HepG2 (cell line): Measurements from ENCODE around the gene RASGRF1. TPM values are rescaled to one million over a fixed set of nuclear protein-coding genes. Genes with fewer than 3 reads are reported as not detected.

Source experiments
- ARID3A ChIP-seq: IDR thresholded peaks from 2 replicates; pipeline ENCODE4 v1.6.1; 2012; ENCODE audit warnings: low read depth, low read length, improper control_type of control experiment
- ATF5 ChIP-seq: sonication (generic); formaldehyde crosslinking; IDR thresholded peaks from 2 replicates; pipeline ENCODE4 v1.4.0; 2020; ENCODE audit warnings: mild to moderate bottlenecking, low read depth, missing genetic modification reagents
- MBNL3 ChIP-seq: fragments of 250-450 bp; sonication (Bioruptor Pico); conservative IDR thresholded peaks from 2 replicates; pipeline ENCODE4 v1.8.0; 2022; ENCODE audit warnings: mild to moderate bottlenecking, inconsistent platforms
- SMAD1 ChIP-seq: sonication (generic); formaldehyde crosslinking; IDR thresholded peaks from 2 replicates; pipeline ENCODE4 v1.4.0; 2020; ENCODE audit warnings: missing genetic modification reagents, low read depth, mild to moderate bottlenecking, borderline replicate concordance
- ZFY ChIP-seq: sonication (generic); formaldehyde crosslinking; IDR thresholded peaks from 2 replicates; pipeline ENCODE4 v1.4.0; 2020; ENCODE audit warnings: missing genetic modification reagents
- ZNF766 ChIP-seq: sonication (generic); formaldehyde crosslinking; IDR thresholded peaks from 2 replicates; pipeline ENCODE4 v1.5.0; 2020; ENCODE audit warnings: missing genetic modification reagents, borderline replicate concordance
- polyA plus RNA-seq, 8 experiments: library from polyadenylated mRNA; depleted of rRNA in 3 of 8; stranded (reverse) in 7 of 8; unstranded in 1 of 8; fragments of >200 nt; fragmentation: Illumina TruSeq in 4 of 8; extraction: Trizol in 4 of 8; gene quantifications; 2 replicates each; pipeline versions ENCODE4 v1.2.1 to v1.2.3, GENCODE V29; 2011 to 2016; ENCODE audit warnings: low read depth in 4 of 8, missing spikeins in 1 of 8, mixed read lengths in 1 of 8; ENCODE audit not compliant: insufficient read depth in 1 of 8
- total RNA-seq, 5 experiments: library from RNA; depleted of rRNA; stranded (reverse); fragments of >200 nt; fragmentation: Illumina TruSeq; extraction: Trizol; gene quantifications; 2 replicates each; pipeline ENCODE4 v1.2.3, GENCODE V29; 2016; ENCODE audit warnings: low read depth in 1 of 5
- TF ChIP-seq, protein P1 (sequence below): sonication (generic); formaldehyde crosslinking; IDR thresholded peaks from 2 replicates; pipeline ENCODE4 v1.4.0; 2020; ENCODE audit warnings: missing genetic modification reagents
- TF ChIP-seq, protein P2 (sequence below): sonication (generic); formaldehyde crosslinking; IDR thresholded peaks from 2 replicates; pipeline ENCODE4 v1.4.0; 2020; ENCODE audit warnings: missing genetic modification reagents
- TF ChIP-seq, protein P3 (sequence below): sonication (generic); formaldehyde crosslinking; IDR thresholded peaks from 2 replicates; pipeline ENCODE4 v1.5.1; 2020; ENCODE audit warnings: missing genetic modification reagents, mild to moderate bottlenecking, borderline replicate concordance
- TF ChIP-seq, protein P4 (sequence below): sonication (generic); formaldehyde crosslinking; IDR thresholded peaks from one replicate; pipeline ENCODE4 v1.5.1; 2020; ENCODE audit warnings: mild to moderate bottlenecking, missing genetic modification reagents; ENCODE audit errors: not compliant biosample characterization
- TF ChIP-seq, protein P5 (sequence below): sonication (generic); formaldehyde crosslinking; IDR thresholded peaks from 2 replicates; pipeline ENCODE4 v1.8.0; 2022; ENCODE audit warnings: mild to moderate bottlenecking, missing genetic modification reagents, borderline replicate concordance

Gene RASGRF1
- total and polyA plus RNA-seq, 2 of the 13 experiments (the other 11 are each of a cell fraction or from before 2014, with no cell fraction given): 0.55 to 3.0 TPM

GRCh38 chr15:78993931-78994530, 96.5 kb downstream of the RASGRF1 start (continued):
- TF ChIP-seq ARID3A (peak; percentile 40; the same call in 1 of the 2 replicates), ZNF766 (CRISPR knock-in tag) (peak; percentile 75), ATF5 (CRISPR knock-in tag) (no peak), ZFY (CRISPR knock-in tag) (peak; percentile 90), MBNL3 (CRISPR knock-in tag) (no peak), SMAD1 (peak; percentile 24; the same call in 1 of the 2 replicates)
- TF ChIP-seq, protein P1, sequence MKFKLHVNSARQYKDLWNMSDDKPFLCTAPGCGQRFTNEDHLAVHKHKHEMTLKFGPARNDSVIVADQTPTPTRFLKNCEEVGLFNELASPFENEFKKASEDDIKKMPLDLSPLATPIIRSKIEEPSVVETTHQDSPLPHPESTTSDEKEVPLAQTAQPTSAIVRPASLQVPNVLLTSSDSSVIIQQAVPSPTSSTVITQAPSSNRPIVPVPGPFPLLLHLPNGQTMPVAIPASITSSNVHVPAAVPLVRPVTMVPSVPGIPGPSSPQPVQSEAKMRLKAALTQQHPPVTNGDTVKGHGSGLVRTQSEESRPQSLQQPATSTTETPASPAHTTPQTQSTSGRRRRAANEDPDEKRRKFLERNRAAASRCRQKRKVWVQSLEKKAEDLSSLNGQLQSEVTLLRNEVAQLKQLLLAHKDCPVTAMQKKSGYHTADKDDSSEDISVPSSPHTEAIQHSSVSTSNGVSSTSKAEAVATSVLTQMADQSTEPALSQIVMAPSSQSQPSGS: 0 out of 2 replicates have a peak, but pooled peaks have one; percentile 74
- TF ChIP-seq, protein P2, sequence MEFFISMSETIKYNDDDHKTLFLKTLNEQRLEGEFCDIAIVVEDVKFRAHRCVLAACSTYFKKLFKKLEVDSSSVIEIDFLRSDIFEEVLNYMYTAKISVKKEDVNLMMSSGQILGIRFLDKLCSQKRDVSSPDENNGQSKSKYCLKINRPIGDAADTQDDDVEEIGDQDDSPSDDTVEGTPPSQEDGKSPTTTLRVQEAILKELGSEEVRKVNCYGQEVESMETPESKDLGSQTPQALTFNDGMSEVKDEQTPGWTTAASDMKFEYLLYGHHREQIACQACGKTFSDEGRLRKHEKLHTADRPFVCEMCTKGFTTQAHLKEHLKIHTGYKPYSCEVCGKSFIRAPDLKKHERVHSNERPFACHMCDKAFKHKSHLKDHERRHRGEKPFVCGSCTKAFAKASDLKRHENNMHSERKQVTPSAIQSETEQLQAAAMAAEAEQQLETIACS (CRISPR knock-in tag): no peak
- TF ChIP-seq, protein P3, sequence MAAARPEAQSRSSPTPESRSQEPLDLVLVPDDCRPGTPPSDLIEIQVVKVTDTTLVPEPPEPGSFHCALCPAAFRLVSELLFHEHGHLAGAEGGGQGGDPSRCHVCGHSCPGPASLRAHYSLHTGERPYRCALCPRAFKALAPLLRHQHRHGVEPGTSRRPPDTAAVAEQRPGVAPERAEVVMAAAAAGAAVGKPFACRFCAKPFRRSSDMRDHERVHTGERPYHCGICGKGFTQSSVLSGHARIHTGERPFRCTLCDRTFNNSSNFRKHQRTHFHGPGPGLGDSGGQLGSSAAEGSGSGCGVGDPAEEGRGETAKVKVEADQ (CRISPR knock-in tag): peak; percentile 77; the same call in 1 of the 2 replicates
- TF ChIP-seq, protein P4, sequence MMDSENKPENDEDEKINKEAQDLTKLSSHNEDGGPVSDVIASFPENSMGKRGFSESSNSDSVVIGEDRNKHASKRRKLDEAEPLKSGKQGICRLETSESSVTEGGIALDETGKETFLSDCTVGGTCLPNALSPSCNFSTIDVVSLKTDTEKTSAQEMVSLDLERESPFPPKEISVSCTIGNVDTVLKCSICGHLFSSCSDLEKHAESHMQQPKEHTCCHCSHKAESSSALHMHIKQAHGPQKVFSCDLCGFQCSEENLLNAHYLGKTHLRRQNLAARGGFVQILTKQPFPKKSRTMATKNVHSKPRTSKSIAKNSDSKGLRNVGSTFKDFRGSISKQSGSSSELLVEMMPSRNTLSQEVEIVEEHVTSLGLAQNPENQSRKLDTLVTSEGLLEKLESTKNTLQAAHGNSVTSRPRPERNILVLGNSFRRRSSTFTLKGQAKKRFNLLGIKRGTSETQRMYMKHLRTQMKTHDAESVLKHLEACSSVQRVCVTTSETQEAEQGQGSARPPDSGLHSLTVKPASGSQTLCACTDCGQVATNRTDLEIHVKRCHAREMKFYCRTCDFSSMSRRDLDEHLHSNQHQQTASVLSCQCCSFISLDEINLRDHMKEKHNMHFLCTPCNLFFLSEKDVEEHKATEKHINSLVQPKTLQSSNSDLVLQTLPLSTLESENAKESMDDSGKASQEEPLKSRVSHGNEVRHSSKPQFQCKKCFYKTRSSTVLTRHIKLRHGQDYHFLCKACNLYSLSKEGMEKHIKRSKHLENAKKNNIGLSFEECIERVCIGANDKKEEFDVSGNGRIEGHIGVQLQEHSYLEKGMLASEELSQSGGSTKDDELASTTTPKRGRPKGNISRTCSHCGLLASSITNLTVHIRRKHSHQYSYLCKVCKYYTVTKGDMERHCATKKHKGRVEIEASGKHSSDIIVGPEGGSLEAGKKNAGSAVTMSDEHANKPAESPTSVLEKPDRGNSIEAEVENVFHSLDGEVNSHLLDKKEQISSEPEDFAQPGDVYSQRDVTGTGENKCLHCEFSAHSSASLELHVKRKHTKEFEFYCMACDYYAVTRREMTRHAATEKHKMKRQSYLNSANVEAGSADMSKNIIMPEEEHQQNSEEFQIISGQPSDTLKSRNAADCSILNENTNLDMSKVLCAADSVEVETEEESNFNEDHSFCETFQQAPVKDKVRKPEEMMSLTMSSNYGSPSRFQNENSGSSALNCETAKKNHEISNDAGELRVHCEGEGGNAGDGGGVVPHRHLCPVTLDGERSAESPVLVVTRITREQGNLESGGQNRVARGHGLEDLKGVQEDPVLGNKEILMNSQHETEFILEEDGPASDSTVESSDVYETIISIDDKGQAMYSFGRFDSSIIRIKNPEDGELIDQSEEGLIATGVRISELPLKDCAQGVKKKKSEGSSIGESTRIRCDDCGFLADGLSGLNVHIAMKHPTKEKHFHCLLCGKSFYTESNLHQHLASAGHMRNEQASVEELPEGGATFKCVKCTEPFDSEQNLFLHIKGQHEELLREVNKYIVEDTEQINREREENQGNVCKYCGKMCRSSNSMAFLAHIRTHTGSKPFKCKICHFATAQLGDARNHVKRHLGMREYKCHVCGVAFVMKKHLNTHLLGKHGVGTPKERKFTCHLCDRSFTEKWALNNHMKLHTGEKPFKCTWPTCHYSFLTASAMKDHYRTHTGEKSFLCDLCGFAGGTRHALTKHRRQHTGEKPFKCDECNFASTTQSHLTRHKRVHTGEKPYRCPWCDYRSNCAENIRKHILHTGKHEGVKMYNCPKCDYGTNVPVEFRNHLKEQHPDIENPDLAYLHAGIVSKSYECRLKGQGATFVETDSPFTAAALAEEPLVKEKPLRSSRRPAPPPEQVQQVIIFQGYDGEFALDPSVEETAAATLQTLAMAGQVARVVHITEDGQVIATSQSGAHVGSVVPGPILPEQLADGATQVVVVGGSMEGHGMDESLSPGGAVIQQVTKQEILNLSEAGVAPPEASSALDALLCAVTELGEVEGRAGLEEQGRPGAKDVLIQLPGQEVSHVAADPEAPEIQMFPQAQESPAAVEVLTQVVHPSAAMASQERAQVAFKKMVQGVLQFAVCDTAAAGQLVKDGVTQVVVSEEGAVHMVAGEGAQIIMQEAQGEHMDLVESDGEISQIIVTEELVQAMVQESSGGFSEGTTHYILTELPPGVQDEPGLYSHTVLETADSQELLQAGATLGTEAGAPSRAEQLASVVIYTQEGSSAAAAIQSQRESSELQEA (CRISPR knock-in tag): no peak
- TF ChIP-seq, protein P5, sequence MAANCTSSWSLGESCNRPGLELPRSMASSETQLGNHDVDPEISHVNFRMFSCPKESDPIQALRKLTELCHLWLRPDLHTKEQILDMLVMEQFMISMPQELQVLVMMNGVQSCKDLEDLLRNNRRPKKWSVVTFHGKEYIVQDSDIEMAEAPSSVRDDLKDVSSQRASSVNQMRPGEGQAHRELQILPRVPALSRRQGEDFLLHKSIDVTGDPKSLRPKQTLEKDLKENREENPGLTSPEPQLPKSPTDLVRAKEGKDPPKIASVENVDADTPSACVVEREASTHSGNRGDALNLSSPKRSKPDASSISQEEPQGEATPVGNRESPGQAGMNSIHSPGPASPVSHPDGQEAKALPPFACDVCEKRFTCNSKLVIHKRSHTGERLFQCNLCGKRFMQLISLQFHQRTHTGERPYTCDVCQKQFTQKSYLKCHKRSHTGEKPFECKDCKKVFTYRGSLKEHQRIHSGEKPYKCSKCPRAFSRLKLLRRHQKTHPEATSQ: no peak; the same call in 1 of the 2 replicates
